HEK293T (cell line): ENCODE data around the gene SLMAP.

ENCODE experiments used
- BHLHE40 ChIP-seq: fragments of 450-650 bp; IDR thresholded peaks from 2 replicates; pipeline ENCODE4 v1.6.1; 2016; ENCODE audit warnings: mild to moderate bottlenecking, moderate library complexity, borderline replicate concordance
- ELF4 ChIP-seq: fragments of 450-650 bp; IDR thresholded peaks from 2 replicates; pipeline ENCODE4 v1.6.1; 2017; ENCODE audit warnings: antibody characterized with exemption
- FOXA1 ChIP-seq: fragments of 450-650 bp; IDR thresholded peaks from 2 replicates; pipeline ENCODE4 v1.6.1; 2016; ENCODE audit warnings: mild to moderate bottlenecking
- FOXK2 ChIP-seq: fragments of 450-650 bp; IDR thresholded peaks from 2 replicates; pipeline ENCODE4 v1.6.1; 2016; ENCODE audit warnings: mild to moderate bottlenecking
- FOXM1 ChIP-seq: fragments of 450-650 bp; IDR thresholded peaks from 2 replicates; pipeline ENCODE4 v1.6.1; 2017; ENCODE audit warnings: mild to moderate bottlenecking, borderline replicate concordance
- HDGF ChIP-seq: fragments of 450-650 bp; IDR thresholded peaks from 2 replicates; pipeline ENCODE4 v1.6.1; 2017; ENCODE audit warnings: antibody characterized with exemption, borderline replicate concordance
- SP1 ChIP-seq: fragments of 450-650 bp; IDR thresholded peaks from 2 replicates; pipeline ENCODE4 v1.6.1; 2017
- SUZ12 ChIP-seq: fragments of 450-650 bp; IDR thresholded peaks from 2 replicates; pipeline ENCODE4 v1.6.1; 2016; ENCODE audit warnings: mild to moderate bottlenecking
- TARDBP ChIP-seq: fragments of 450-650 bp; IDR thresholded peaks from 2 replicates; pipeline ENCODE4 v1.6.1; 2016

DNA sequence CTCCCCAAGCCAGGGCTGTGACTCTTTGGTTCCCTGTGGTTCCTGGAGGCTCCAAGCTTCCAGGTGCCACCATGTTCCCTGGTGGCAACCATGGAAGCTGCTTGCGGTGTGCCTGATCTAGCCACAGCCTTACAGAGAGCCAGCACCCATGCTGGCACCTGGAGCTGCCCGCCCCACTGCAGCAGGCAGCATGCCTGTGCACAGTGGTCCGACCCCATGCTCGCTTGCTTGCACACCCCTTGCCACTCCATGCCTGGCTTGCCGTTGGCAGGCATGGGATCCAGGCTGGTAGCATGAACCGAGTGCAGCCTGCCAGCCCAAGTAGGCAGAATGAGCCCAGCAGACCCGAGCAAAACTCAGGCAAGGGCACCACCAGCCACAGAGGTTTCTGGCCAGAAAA is 53.9 kb downstream of the SLMAP start:
- TF ChIP-seq BHLHE40 (no peak), FOXA1 (no peak), SP1 (no peak), FOXM1 (no peak), TARDBP (no peak), SUZ12 (no peak), HDGF (no peak), FOXK2 (no peak), ELF4 (no peak)
